ENCODE measurements around the gene SMIM24. TPM values are rescaled to one million over a fixed set of nuclear protein-coding genes. Genes with fewer than 3 reads are reported as not detected.

SMIM24 gene
- total and polyA plus RNA-seq, 4 experiments from 2014 or later, result not detected

- peaks cover 0 to 1% (median 0%) of the 10 kb centered on the region in 8 donors for H3K9me3 Mint-ChIP-seq
- Histone ChIP-seq H3K27me3 (ENCODE audit: insufficient read depth, low read length) (no peaks in the 10 kb centered on the region), H3K36me3 (ENCODE audit: insufficient read depth, low read length) (no peaks in the 10 kb centered on the region), H3K27ac (ENCODE audit: low read depth, low read length) (no peak overlapping the region), H3K4me1 (ENCODE audit: insufficient read depth, low read length) (peaks cover 15% of the 10 kb centered on the region), H3K4me3 (ENCODE audit: low read length in 2 of 2) (no peak overlapping the region), H3K9me3 (ENCODE audit: control insufficient read depth in 1 of 2, low read length in 2 of 2) (no peaks in the 10 kb centered on the region)
- H3K27me3 Mint-ChIP-seq, result no peaks in the 10 kb centered on the region
- peaks cover 4 to 17% (median 11%) of the 10 kb centered on the region in 4 donors for H3K4me1 Mint-ChIP-seq
- POLR2A ChIA-PET (ENCODE audit: partially characterized antibody), result interaction anchor here (1.1 to 1.4 kb wide), 2 partner anchors 22 to 450 kb away, joined by 4 to 6 read pairs; partner anchors contain the start of gene DOHH
- intact Hi-C loops (cut with micrococcal nuclease), result no loop called here
- peak overlapping the region in 6 of 8 donors; percentile 27 to 75 (median 64) for H3K4me3 Mint-ChIP-seq
- H3K27ac Mint-ChIP-seq, result peak overlapping the region in 3 of 7 donors; percentile 57 to 68 (median 63)
- no peaks in the 10 kb centered on the region for H3K36me3 Mint-ChIP-seq
- CTCF ChIA-PET (ENCODE audit: partially characterized antibody), result interaction anchor here (0.8 to 2.1 kb wide), 2 partner anchors 152 to 173 kb away, joined by 3 to 7 read pairs; no protein-coding TSS in a partner anchor
- peak in 1 of 5 donors; percentile 11 for DNase-seq
Observed at GRCh38 chr19:3478409-3479176, 1.7 kb downstream of the SMIM24 start.

GRCh38 chr19:3477951-3478350, 2.4 kb downstream of the SMIM24 start:
- H3K27ac Mint-ChIP-seq, result peak overlapping the region in 2 of 7 donors; percentile 63 to 68

GRCh38 chr19:3477506-3477905, 2.8 kb downstream of the SMIM24 start:
- DNase-seq, result no peak
- POLR2A ChIA-PET (ENCODE audit: partially characterized antibody), result no interaction called here

More at GRCh38 chr19:3477951-3478350, 2.4 kb downstream of the SMIM24 start:
- intact Hi-C loops (cut with micrococcal nuclease), result no loop called here
- H3K4me3 Mint-ChIP-seq, result peak overlapping the region in 6 of 8 donors; percentile 41 to 70 (median 59)
- H3K4me1 ChIP-seq (ENCODE audit: insufficient read depth, low read length), result peaks cover 15% of the 10 kb centered on the region
- ChIA-PET CTCF (ENCODE audit: partially characterized antibody) (interaction anchor here (2.1 kb wide), 1 partner anchor 173 kb away, joined by 7 read pairs; no protein-coding TSS in a partner anchor), POLR2A (ENCODE audit: partially characterized antibody) (no interaction called here)
- peaks cover 0 to 1% (median 0%) of the 10 kb centered on the region in 8 donors for H3K9me3 Mint-ChIP-seq
- no peaks in the 10 kb centered on the region for H3K36me3 ChIP-seq (ENCODE audit: insufficient read depth, low read length)
- H3K27me3 ChIP-seq (ENCODE audit: insufficient read depth, low read length), result no peaks in the 10 kb centered on the region
- peaks cover 4 to 17% (median 11%) of the 10 kb centered on the region in 4 donors for H3K4me1 Mint-ChIP-seq
- no peaks in the 10 kb centered on the region for H3K9me3 ChIP-seq (ENCODE audit: control insufficient read depth in 1 of 2, low read length in 2 of 2)
- no peak for DNase-seq
- no peak overlapping the region for H3K4me3 ChIP-seq (ENCODE audit: low read length in 2 of 2)
- H3K27me3 Mint-ChIP-seq, result no peaks in the 10 kb centered on the region
- H3K36me3 Mint-ChIP-seq, result no peaks in the 10 kb centered on the region
- H3K27ac ChIP-seq (ENCODE audit: low read depth, low read length), result no peak overlapping the region

GRCh38 chr19:3476830-3477229, 3.5 kb downstream of the SMIM24 start:
- H3K4me3 Mint-ChIP-seq, result no peak overlapping the region
- intact Hi-C loops (cut with micrococcal nuclease), result no loop called here
- ChIA-PET POLR2A (ENCODE audit: partially characterized antibody) (no interaction called here), CTCF (ENCODE audit: partially characterized antibody) (interaction anchor here (0.8 kb wide), 1 partner anchor 11 kb away, joined by 3 read pairs; no protein-coding TSS in a partner anchor)
- peaks cover 0 to 1% (median 0%) of the 10 kb centered on the region in 8 donors for H3K9me3 Mint-ChIP-seq
- H3K36me3 Mint-ChIP-seq, result no peaks in the 10 kb centered on the region
- Histone ChIP-seq H3K9me3 (ENCODE audit: control insufficient read depth in 1 of 2, low read length in 2 of 2) (no peaks in the 10 kb centered on the region), H3K27ac (ENCODE audit: low read depth, low read length) (no peak overlapping the region), H3K27me3 (ENCODE audit: insufficient read depth, low read length) (no peaks in the 10 kb centered on the region), H3K36me3 (ENCODE audit: insufficient read depth, low read length) (no peaks in the 10 kb centered on the region), H3K4me1 (ENCODE audit: insufficient read depth, low read length) (peaks cover 15% of the 10 kb centered on the region), H3K4me3 (ENCODE audit: low read length in 2 of 2) (no peak overlapping the region)
- no peak overlapping the region for H3K27ac Mint-ChIP-seq
- H3K4me1 Mint-ChIP-seq, result peaks cover 4 to 17% (median 11%) of the 10 kb centered on the region in 4 donors
- H3K27me3 Mint-ChIP-seq, result no peaks in the 10 kb centered on the region
- DNase-seq, result no peak

More at GRCh38 chr19:3477506-3477905, 2.8 kb downstream of the SMIM24 start:
- H3K27ac Mint-ChIP-seq, result no peak overlapping the region
- H3K9me3 Mint-ChIP-seq, result peaks cover 0 to 1% (median 0%) of the 10 kb centered on the region in 8 donors
- H3K27ac ChIP-seq (ENCODE audit: low read depth, low read length), result no peak overlapping the region
- H3K4me1 ChIP-seq (ENCODE audit: insufficient read depth, low read length), result peaks cover 15% of the 10 kb centered on the region
- H3K9me3 ChIP-seq (ENCODE audit: control insufficient read depth in 1 of 2, low read length in 2 of 2), result no peaks in the 10 kb centered on the region
- no peaks in the 10 kb centered on the region for H3K36me3 ChIP-seq (ENCODE audit: insufficient read depth, low read length)
- intact Hi-C loops (cut with micrococcal nuclease), result no loop called here
- CTCF ChIA-PET (ENCODE audit: partially characterized antibody), result no interaction called here
- H3K27me3 Mint-ChIP-seq, result no peaks in the 10 kb centered on the region
- H3K27me3 ChIP-seq (ENCODE audit: insufficient read depth, low read length), result no peaks in the 10 kb centered on the region
- H3K4me1 Mint-ChIP-seq, result peaks cover 4 to 17% (median 11%) of the 10 kb centered on the region in 4 donors
- no peaks in the 10 kb centered on the region for H3K36me3 Mint-ChIP-seq
- H3K4me3 ChIP-seq (ENCODE audit: low read length in 2 of 2), result no peak overlapping the region
- H3K4me3 Mint-ChIP-seq, result no peak overlapping the region

- H3K9me3 ChIP-seq (ENCODE audit: control insufficient read depth in 1 of 2, low read length in 2 of 2), result no peaks in the 10 kb centered on the region
- no peak overlapping the region for H3K27ac ChIP-seq (ENCODE audit: low read depth, low read length)
- Mint-ChIP-seq H3K27ac (no peak overlapping the region), H3K27me3 (peaks cover 0 to 1% of the 10 kb centered on the region in 2 donors), H3K36me3 (no peaks in the 10 kb centered on the region), H3K9me3 (peaks cover 0 to 1% (median 0%) of the 10 kb centered on the region in 8 donors), H3K4me1 (peaks cover 4 to 17% (median 12%) of the 10 kb centered on the region in 4 donors), H3K4me3 (no peak overlapping the region)
- ChIA-PET CTCF (ENCODE audit: partially characterized antibody) (no interaction called here), POLR2A (ENCODE audit: partially characterized antibody) (no interaction called here)
- DNase-seq, result no peak
- H3K4me1 ChIP-seq (ENCODE audit: insufficient read depth, low read length), result peaks cover 15% of the 10 kb centered on the region
- no peaks in the 10 kb centered on the region for H3K27me3 ChIP-seq (ENCODE audit: insufficient read depth, low read length)
- H3K36me3 ChIP-seq (ENCODE audit: insufficient read depth, low read length), result no peaks in the 10 kb centered on the region
- no peak overlapping the region for H3K4me3 ChIP-seq (ENCODE audit: low read length in 2 of 2)
- intact Hi-C loops (cut with micrococcal nuclease), result no loop called here
Observed at GRCh38 chr19:3475449-3475848, 4.9 kb downstream of the SMIM24 start.

- intact Hi-C loops (cut with micrococcal nuclease), result no loop called here
- Histone ChIP-seq H3K27me3 (ENCODE audit: insufficient read depth, low read length) (no peaks in the 10 kb centered on the region), H3K27ac (ENCODE audit: low read depth, low read length) (no peak overlapping the region), H3K4me1 (ENCODE audit: insufficient read depth, low read length) (peaks cover 14% of the 10 kb centered on the region), H3K36me3 (ENCODE audit: insufficient read depth, low read length) (no peaks in the 10 kb centered on the region), H3K9me3 (ENCODE audit: control insufficient read depth in 1 of 2, low read length in 2 of 2) (no peaks in the 10 kb centered on the region), H3K4me3 (ENCODE audit: low read length in 2 of 2) (no peak overlapping the region)
- DNase-seq, result no peak
- Mint-ChIP-seq H3K9me3 (peaks cover 0 to 1% (median 0%) of the 10 kb centered on the region in 8 donors), H3K4me1 (peaks cover 4 to 17% (median 12%) of the 10 kb centered on the region in 4 donors), H3K27me3 (peaks cover 0 to 1% of the 10 kb centered on the region in 2 donors), H3K36me3 (no peaks in the 10 kb centered on the region), H3K27ac (no peak overlapping the region), H3K4me3 (no peak overlapping the region)
- POLR2A ChIA-PET (ENCODE audit: partially characterized antibody), result no interaction called here
- CTCF ChIA-PET (ENCODE audit: partially characterized antibody), result interaction anchor here (3.3 kb wide), 1 partner anchor 45 kb away, joined by 14 read pairs; no protein-coding TSS in a partner anchor
Observed at GRCh38 chr19:3474614-3475013, 5.7 kb downstream of the SMIM24 start.

- CTCF ChIA-PET (ENCODE audit: partially characterized antibody), result interaction anchor here (1.3 to 3.3 kb wide), 5 partner anchors 11 to 147 kb away, joined by 3 to 14 read pairs (median 12); no protein-coding TSS in a partner anchor
Observed at GRCh38 chr19:3474010-3474409, 6.3 kb downstream of the SMIM24 start.

More at GRCh38 chr19:3474010-3474409, 6.3 kb downstream of the SMIM24 start:
- Mint-ChIP-seq H3K9me3 (peaks cover 0 to 1% (median 0%) of the 10 kb centered on the region in 8 donors), H3K27ac (no peak overlapping the region), H3K4me3 (peak overlapping the region in 1 of 8 donors; percentile 17), H3K27me3 (peaks cover 0 to 1% of the 10 kb centered on the region in 2 donors), H3K36me3 (no peaks in the 10 kb centered on the region), H3K4me1 (peaks cover 4 to 13% (median 10%) of the 10 kb centered on the region in 4 donors)
- no peak for DNase-seq
- Histone ChIP-seq H3K36me3 (ENCODE audit: insufficient read depth, low read length) (no peaks in the 10 kb centered on the region), H3K27ac (ENCODE audit: low read depth, low read length) (no peak overlapping the region), H3K27me3 (ENCODE audit: insufficient read depth, low read length) (no peaks in the 10 kb centered on the region), H3K4me1 (ENCODE audit: insufficient read depth, low read length) (peaks cover 8% of the 10 kb centered on the region), H3K4me3 (ENCODE audit: low read length in 2 of 2) (no peak overlapping the region), H3K9me3 (ENCODE audit: control insufficient read depth in 1 of 2, low read length in 2 of 2) (no peaks in the 10 kb centered on the region)
- POLR2A ChIA-PET (ENCODE audit: partially characterized antibody), result no interaction called here
- intact Hi-C loops (cut with micrococcal nuclease), result no loop called here
